Liver (tissue), 9 donors: ENCODE data around the gene GMDS. TPM values are rescaled to one million over a fixed set of nuclear protein-coding genes. Genes with fewer than 3 reads are reported as not detected.

Experiments used
- DNase-seq: peaks from one replicate; pipeline ENCODE4 v3.0.0-alpha.2; 2017; ENCODE audit warnings: low spot score
- H3K27ac ChIP-seq, 2 donors: one replicate each; pipeline ENCODE4 v1.7.0; 2013; ENCODE audit warnings: inconsistent platforms in 2 of 2, low read length in 2 of 2, control low read depth in 1 of 2, low read depth in 1 of 2, mild to moderate bottlenecking in 1 of 2
- H3K27me3 ChIP-seq, 4 donors: one replicate each; pipeline versions ENCODE4 v1.6.1 to v1.7.0; 2013; ENCODE audit warnings: low read length in 3 of 4, inconsistent platforms in 1 of 4, mild to moderate bottlenecking in 1 of 4, moderate library complexity in 1 of 4; ENCODE audit not compliant: control insufficient read depth in 4 of 4, insufficient read depth in 4 of 4
- H3K36me3 ChIP-seq, 4 donors: one replicate each; pipeline versions ENCODE4 v1.6.1 to v1.7.0; 2013; ENCODE audit warnings: low read length in 3 of 4, mild to moderate bottlenecking in 3 of 4, low read depth in 1 of 4, moderate library complexity in 1 of 4; ENCODE audit not compliant: control insufficient read depth in 4 of 4, insufficient read depth in 3 of 4
- H3K4me1 ChIP-seq, 4 donors: one replicate each; pipeline versions ENCODE4 v1.6.1 to v1.7.0; 2013; ENCODE audit warnings: low read length in 3 of 4, mild to moderate bottlenecking in 3 of 4, moderate library complexity in 1 of 4; ENCODE audit not compliant: control insufficient read depth in 4 of 4, insufficient read depth in 4 of 4
- H3K4me3 ChIP-seq, 3 donors: one replicate each; pipeline versions ENCODE4 v1.6.1 to v1.7.0; 2013; ENCODE audit warnings: low read length in 3 of 3, control low read depth in 1 of 3, low read depth in 1 of 3, mild to moderate bottlenecking in 1 of 3
- H3K9ac ChIP-seq, 2 donors: one replicate each; pipeline ENCODE4 v1.7.0; 2013; ENCODE audit warnings: low read length in 2 of 2, mild to moderate bottlenecking in 2 of 2, moderate library complexity in 2 of 2, control low read depth in 1 of 2, low read depth in 1 of 2
- H3K9me3 ChIP-seq, 4 donors: one replicate each; pipeline versions ENCODE4 v1.6.1 to v1.7.0; 2013; ENCODE audit warnings: low read length in 3 of 4; ENCODE audit not compliant: control insufficient read depth in 4 of 4
- ATF3 ChIP-seq: IDR thresholded peaks from 2 replicates; pipeline ENCODE4 v1.6.1; 2016; ENCODE audit warnings: antibody characterized with exemption
- EGR1 ChIP-seq, 2 donors: IDR thresholded peaks; 2 replicates each; pipeline ENCODE4 v1.6.1; 2016 to 2018; ENCODE audit warnings: antibody characterized with exemption in 2 of 2, low read depth in 2 of 2
- FOXA1 ChIP-seq: IDR thresholded peaks from 2 replicates; pipeline ENCODE4 v1.6.1; 2016; ENCODE audit warnings: antibody characterized with exemption
- FOXA2 ChIP-seq: IDR thresholded peaks from 2 replicates; pipeline ENCODE4 v1.6.1; 2016; ENCODE audit warnings: antibody characterized with exemption
- GABPA ChIP-seq, 2 donors: IDR thresholded peaks in 1 of 2; conservative IDR thresholded peaks in 1 of 2; 2 replicates each; pipeline ENCODE4 v1.6.1; 2016; ENCODE audit warnings: antibody characterized with exemption in 2 of 2, mild to moderate bottlenecking in 1 of 2, moderate library complexity in 1 of 2
- HNF4A ChIP-seq, 2 donors: conservative IDR thresholded peaks; 2 replicates each; pipeline ENCODE4 v1.6.1; 2016; ENCODE audit warnings: antibody characterized with exemption in 2 of 2, mild to moderate bottlenecking in 2 of 2
- JUND ChIP-seq, 2 donors: IDR thresholded peaks; 2 replicates each; pipeline ENCODE4 v1.6.1; 2016; ENCODE audit warnings: antibody characterized with exemption in 2 of 2
- MAX ChIP-seq: IDR thresholded peaks from 2 replicates; pipeline ENCODE4 v1.6.1; 2016; ENCODE audit warnings: antibody characterized with exemption
- NR2F2 ChIP-seq: IDR thresholded peaks from 2 replicates; pipeline ENCODE4 v1.6.1; 2016; ENCODE audit warnings: antibody characterized with exemption
- RAD21 ChIP-seq, 2 donors: IDR thresholded peaks; 2 replicates each; pipeline ENCODE4 v1.6.1; 2016; ENCODE audit warnings: antibody characterized with exemption in 2 of 2, mild to moderate bottlenecking in 2 of 2
- REST ChIP-seq: IDR thresholded peaks from 2 replicates; pipeline ENCODE4 v1.6.1; 2016; ENCODE audit warnings: antibody characterized with exemption, mild to moderate bottlenecking
- RXRA ChIP-seq, 2 donors: IDR thresholded peaks; 2 replicates each; pipeline ENCODE4 v1.6.1; 2017 to 2018; ENCODE audit warnings: antibody characterized with exemption in 2 of 2, mild to moderate bottlenecking in 1 of 2
- SP1 ChIP-seq: IDR thresholded peaks from 2 replicates; pipeline ENCODE4 v1.6.1; 2018; ENCODE audit warnings: antibody characterized with exemption, mild to moderate bottlenecking
- TAF1 ChIP-seq: conservative IDR thresholded peaks from 2 replicates; pipeline ENCODE4 v1.6.1; 2016; ENCODE audit warnings: antibody characterized with exemption, mild to moderate bottlenecking
- YY1 ChIP-seq: IDR thresholded peaks from 2 replicates; pipeline ENCODE4 v1.6.1; 2016; ENCODE audit warnings: antibody characterized with exemption, mild to moderate bottlenecking
- WGBS: extraction: QIAGEN DNeasy Blood & Tissue Kit; methylation state at CpG from one replicate; pipeline ENCODE4 v1.1.7; 2013; 5-methylcytosine and 5-hydroxymethylcytosine counted together
- polyA plus RNA-seq, 2 donors: library from polyadenylated mRNA; stranded (reverse) in 1 of 2; unstranded in 1 of 2; fragments of 200-250 nt in 1 of 2; fragments of >200 nt in 1 of 2; fragmentation: Nextera tagmentation in 1 of 2; extraction: Ambion mirVana in 1 of 2; gene quantifications; one replicate each; pipeline versions ENCODE4 v1.2.1 to v1.2.3, GENCODE V29; 2013 to 2015
- total RNA-seq, 2 donors: library from RNA; depleted of rRNA; stranded (reverse); fragments of >200 nt; gene quantifications; one replicate each; pipeline ENCODE4 v1.2.3, GENCODE V29; 2014
- TF ChIP-seq, protein P1 (sequence below): IDR thresholded peaks from 2 replicates; pipeline ENCODE4 v1.6.1; 2016; ENCODE audit warnings: antibody characterized with exemption
- donor health status: healthy.
- donor health status: healthy.
- donor health status: healthy.
- donor health status: healthy.
- donor health status: healthy.

GMDS gene
- total and polyA plus RNA-seq, 4 donors, result 3.5 to 15.6 (median 13.0) TPM

DNA sequence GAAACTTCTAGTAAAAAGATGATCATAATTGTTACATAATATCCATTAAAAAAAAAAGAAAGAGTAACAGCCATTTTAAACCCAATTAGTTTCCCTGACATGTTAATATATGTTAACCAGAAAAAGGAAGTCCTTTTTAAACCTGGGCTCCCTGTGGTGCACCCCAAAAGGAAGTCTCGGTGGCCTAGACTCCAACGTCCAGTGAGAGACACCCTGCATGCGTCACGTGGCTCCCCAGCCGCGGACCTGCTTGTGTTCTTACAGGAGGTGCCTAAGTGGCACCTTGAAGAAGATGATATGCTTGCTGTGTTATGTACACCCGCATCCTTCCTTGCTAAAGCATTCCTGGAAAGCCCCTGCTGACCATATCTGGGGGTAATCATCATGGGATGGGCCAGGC lies 585.6 kb downstream of the GMDS start (continued):
- TF ChIP-seq REST (no peak), TAF1 (no peak)

DNA sequence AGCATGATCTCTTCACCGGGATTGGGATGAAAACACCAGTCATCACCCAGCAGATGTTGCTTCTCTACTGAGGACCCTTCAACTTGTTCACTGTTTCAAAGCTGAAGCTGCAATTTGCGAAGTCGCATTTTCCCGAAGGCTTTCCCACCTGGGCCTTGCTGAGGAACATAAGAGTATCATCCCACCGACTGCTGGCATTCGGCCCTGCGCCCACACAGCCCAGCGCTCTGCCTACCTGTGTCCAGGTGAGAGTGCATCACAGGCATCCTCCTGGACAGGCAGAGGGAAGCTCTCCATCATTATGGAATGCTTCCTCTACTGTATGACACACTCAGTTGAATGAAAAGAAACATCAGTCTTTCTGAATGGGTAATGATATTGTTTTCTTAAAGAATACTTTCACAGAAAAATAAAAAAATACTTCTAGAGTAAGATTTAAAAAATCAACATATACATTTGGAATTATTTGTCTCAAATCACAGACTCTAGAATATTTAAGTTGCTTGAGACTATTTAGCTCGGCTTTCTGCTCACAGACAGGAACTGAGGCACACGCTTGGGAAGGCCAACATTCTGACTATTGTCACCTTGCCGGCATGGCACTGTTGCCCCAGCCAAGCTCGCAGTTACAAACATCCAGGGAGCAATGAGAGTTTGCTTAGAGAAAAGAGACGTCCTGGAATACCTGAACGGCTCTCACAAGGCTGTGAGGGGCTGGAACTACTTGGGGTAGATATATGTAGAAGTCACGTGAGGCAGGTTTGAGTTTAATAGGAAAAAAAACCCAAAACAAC lies 587.0 kb downstream of the GMDS start:
- H3K9me3 ChIP-seq, result no peaks in the 10 kb centered on the region
- H3K27me3 ChIP-seq, result no peaks in the 10 kb centered on the region
- H3K36me3 ChIP-seq, result no peaks in the 10 kb centered on the region
- H3K9ac ChIP-seq, result no peak overlapping the region
- 95% methylated on average over 15 of the region's 15 CpGs for WGBS
- H3K4me3 ChIP-seq, result no peak overlapping the region
- no peak for DNase-seq
- no peaks in the 10 kb centered on the region for H3K4me1 ChIP-seq
- H3K27ac ChIP-seq, result no peak overlapping the region
- TF ChIP-seq REST (no peak), MAX (no peak), NR2F2 (no peak), FOXA2 (no peak), YY1 (no peak), TAF1 (no peak), GABPA (IDR thresholded peaks at IDR 0.05 in 1 of 2, conservative IDR thresholded peaks at IDR 0.05 in 1 of 2) (no peak), SP1 (no peak), EGR1 (IDR thresholded peaks at IDR 0.05; ENCODE audit: low read depth in 2 of 2) (no peak), HNF4A (conservative IDR thresholded peaks at IDR 0.05) (no peak), RXRA (IDR thresholded peaks at IDR 0.05) (no peak), RAD21 (IDR thresholded peaks at IDR 0.05) (no peak), JUND (IDR thresholded peaks at IDR 0.05) (no peak), FOXA1 (no peak), ATF3 (no peak)
- TF ChIP-seq, protein P1, sequence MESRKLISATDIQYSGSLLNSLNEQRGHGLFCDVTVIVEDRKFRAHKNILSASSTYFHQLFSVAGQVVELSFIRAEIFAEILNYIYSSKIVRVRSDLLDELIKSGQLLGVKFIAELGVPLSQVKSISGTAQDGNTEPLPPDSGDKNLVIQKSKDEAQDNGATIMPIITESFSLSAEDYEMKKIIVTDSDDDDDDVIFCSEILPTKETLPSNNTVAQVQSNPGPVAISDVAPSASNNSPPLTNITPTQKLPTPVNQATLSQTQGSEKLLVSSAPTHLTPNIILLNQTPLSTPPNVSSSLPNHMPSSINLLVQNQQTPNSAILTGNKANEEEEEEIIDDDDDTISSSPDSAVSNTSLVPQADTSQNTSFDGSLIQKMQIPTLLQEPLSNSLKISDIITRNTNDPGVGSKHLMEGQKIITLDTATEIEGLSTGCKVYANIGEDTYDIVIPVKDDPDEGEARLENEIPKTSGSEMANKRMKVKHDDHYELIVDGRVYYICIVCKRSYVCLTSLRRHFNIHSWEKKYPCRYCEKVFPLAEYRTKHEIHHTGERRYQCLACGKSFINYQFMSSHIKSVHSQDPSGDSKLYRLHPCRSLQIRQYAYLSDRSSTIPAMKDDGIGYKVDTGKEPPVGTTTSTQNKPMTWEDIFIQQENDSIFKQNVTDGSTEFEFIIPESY, result no peak
